Hepatocyte (in vitro differentiated cells): Measurements from ENCODE around the gene AVEN.

Experiments
- CTCF ChIP-seq: fragments of 200-600 bp; sonication (generic); IDR thresholded peaks from 2 replicates; pipeline ENCODE4 v1.5.1; 2016; ENCODE audit warnings: antibody characterized with exemption, mild to moderate bottlenecking; ENCODE audit not compliant: poor library complexity
- EZH2 ChIP-seq: fragments of 200-600 bp; sonication (generic); IDR thresholded peaks from 2 replicates; pipeline ENCODE4 v1.6.1; 2016; ENCODE audit warnings: antibody characterized with exemption, mild to moderate bottlenecking, borderline replicate concordance
- EZH2phosphoT487 ChIP-seq: fragments of 200-600 bp; sonication (generic); IDR thresholded peaks from one replicate; pipeline ENCODE4 v1.6.1; 2018; ENCODE audit warnings: antibody characterized with exemption, mild to moderate bottlenecking, low read depth, moderate library complexity; ENCODE audit not compliant: unreplicated experiment, severe bottlenecking

- TF ChIP-seq CTCF, result no peak
- TF ChIP-seq EZH2, result no peak
- TF ChIP-seq EZH2phosphoT487, result no peak
Measured at GRCh38 chr15:34009656-34010055, 29.3 kb downstream of the AVEN start.
